Astrocyte (in vitro differentiated cells and primary cell): ENCODE measurements around the gene TEX19. TPM values are rescaled to one million over a fixed set of nuclear protein-coding genes. Genes with fewer than 3 reads are reported as not detected.

Experiments used
- DNase-seq: peaks from one replicate; pipeline ENCODE4 v3.0.0-alpha.2; 2010; ENCODE audit warnings: low read depth
- FAIRE-seq: peaks from 2 replicates; lab custom pipeline; 2011; peaks lifted over from hg19 to GRCh38; lab: Jason Lieb, UNC
- H2AFZ ChIP-seq: 2 replicates; pipeline ENCODE4 v1.6.0; 2012; ENCODE audit warnings: low read depth, low read length, inconsistent platforms
- H3K27ac ChIP-seq: 2 replicates; pipeline ENCODE4 v1.5.1; 2011; ENCODE audit warnings: low read depth, low read length, inconsistent platforms
- H3K27me3 ChIP-seq: 2 replicates; pipeline ENCODE4 v1.6.0; 2011; ENCODE audit warnings: low read length, inconsistent platforms; ENCODE audit not compliant: insufficient read depth
- H3K36me3 ChIP-seq: 2 replicates; pipeline ENCODE4 v1.5.1; 2011; ENCODE audit warnings: low read length, inconsistent platforms; ENCODE audit not compliant: insufficient read depth
- H3K4me1 ChIP-seq: 2 replicates; pipeline ENCODE4 v1.5.1; 2011; ENCODE audit warnings: low read length, inconsistent platforms; ENCODE audit not compliant: insufficient read depth
- H3K4me2 ChIP-seq: 2 replicates; pipeline ENCODE4 v1.6.0; 2012; ENCODE audit warnings: low read length, inconsistent platforms
- H3K4me3 ChIP-seq: 2 replicates; pipeline ENCODE4 v1.5.1; 2011; ENCODE audit warnings: low read depth, mild to moderate bottlenecking, low read length, inconsistent platforms; ENCODE audit not compliant: insufficient read depth
- H3K79me2 ChIP-seq: 2 replicates; pipeline ENCODE4 v1.6.0; 2012; ENCODE audit warnings: mild to moderate bottlenecking, low read length, inconsistent platforms; ENCODE audit not compliant: insufficient read depth
- H3K9ac ChIP-seq: 2 replicates; pipeline ENCODE4 v1.6.0; 2012; ENCODE audit warnings: mild to moderate bottlenecking, low read length, inconsistent platforms
- H3K9me3 ChIP-seq: 2 replicates; pipeline ENCODE4 v1.5.1; 2012; ENCODE audit warnings: low read depth, mild to moderate bottlenecking, low read length, inconsistent platforms; ENCODE audit not compliant: insufficient read depth
- H4K20me1 ChIP-seq: 2 replicates; pipeline ENCODE4 v1.6.0; 2012; ENCODE audit warnings: low read length, inconsistent platforms; ENCODE audit not compliant: insufficient read depth
- H3K27ac Mint-ChIP-seq: one replicate; pipeline ENCODE4 v1.8.0; 2021; ENCODE audit warnings: mild to moderate bottlenecking, mixed read lengths; ENCODE audit not compliant: unreplicated experiment
- H3K27me3 Mint-ChIP-seq: one replicate; pipeline ENCODE4 v1.8.0; 2021; ENCODE audit warnings: low read depth, mixed read lengths; ENCODE audit not compliant: unreplicated experiment
- H3K36me3 Mint-ChIP-seq: one replicate; pipeline ENCODE4 v1.8.0; 2021; ENCODE audit warnings: low read depth, mixed read lengths; ENCODE audit not compliant: unreplicated experiment
- H3K4me1 Mint-ChIP-seq: one replicate; pipeline ENCODE4 v1.8.0; 2021; ENCODE audit warnings: low read depth, mixed read lengths; ENCODE audit not compliant: unreplicated experiment
- H3K4me3 Mint-ChIP-seq: one replicate; pipeline ENCODE4 v1.8.0; 2021; ENCODE audit warnings: mild to moderate bottlenecking, moderate library complexity, mixed read lengths; ENCODE audit not compliant: unreplicated experiment
- H3K9me3 Mint-ChIP-seq: one replicate; pipeline ENCODE4 v1.8.0; 2021; ENCODE audit warnings: mild to moderate bottlenecking, mixed read lengths; ENCODE audit not compliant: unreplicated experiment
- CTCF ChIP-seq: IDR thresholded peaks from 2 replicates; pipeline ENCODE4 v1.5.1; 2011; ENCODE audit warnings: low read depth, mild to moderate bottlenecking, inconsistent platforms, low read length, moderate library complexity; ENCODE audit not compliant: insufficient read depth
- EZH2 ChIP-seq: IDR thresholded peaks from 2 replicates; pipeline ENCODE4 v1.6.1; 2012; ENCODE audit warnings: mild to moderate bottlenecking, low read length, inconsistent platforms; ENCODE audit not compliant: insufficient read depth
- total RNA-seq: library from RNA; stranded (reverse); gene quantifications from 2 replicates; pipeline ENCODE4 v1.2.1, GENCODE V29; 2021

Gene TEX19
- total RNA-seq, 1 donor from 2014 or later, result not detected

GRCh38 chr17:82322526-82323453 lies 36.3 kb upstream of the TEX19 start:
- no peaks in the 10 kb centered on the region for H3K36me3 Mint-ChIP-seq
- Histone ChIP-seq H4K20me1 (no peaks in the 10 kb centered on the region), H3K36me3 (no peaks in the 10 kb centered on the region), H2AFZ (no peak overlapping the region), H3K4me2 (no peak overlapping the region), H3K4me3 (no peak overlapping the region), H3K27ac (no peak overlapping the region), H3K4me1 (no peaks in the 10 kb centered on the region), H3K79me2 (no peaks in the 10 kb centered on the region), H3K27me3 (peaks cover 11% of the 10 kb centered on the region), H3K9me3 (peaks cover 10% of the 10 kb centered on the region), H3K9ac (no peak overlapping the region)
- peaks cover 4% of the 10 kb centered on the region for H3K4me1 Mint-ChIP-seq
- peaks cover 19% of the 10 kb centered on the region for H3K27me3 Mint-ChIP-seq
- no peak for TF ChIP-seq EZH2
- TF ChIP-seq CTCF, result no peak
- H3K27ac Mint-ChIP-seq, result no peak overlapping the region
- H3K4me3 Mint-ChIP-seq, result no peak overlapping the region
- H3K9me3 Mint-ChIP-seq, result no peaks in the 10 kb centered on the region
- FAIRE-seq (no peak), DNase-seq (no peak)

GRCh38 chr17:82323514-82324234 lies 35.4 kb upstream of the TEX19 start:
- Histone ChIP-seq H3K36me3 (no peaks in the 10 kb centered on the region), H3K4me2 (no peak overlapping the region), H3K4me3 (no peak overlapping the region), H3K27ac (no peak overlapping the region), H2AFZ (no peak overlapping the region), H3K4me1 (peaks cover 5% of the 10 kb centered on the region), H3K79me2 (no peaks in the 10 kb centered on the region), H3K9me3 (peaks cover 9% of the 10 kb centered on the region), H4K20me1 (no peaks in the 10 kb centered on the region), H3K9ac (no peak overlapping the region), H3K27me3 (peaks cover 17% of the 10 kb centered on the region)
- H3K9me3 Mint-ChIP-seq, result no peaks in the 10 kb centered on the region
- H3K27me3 Mint-ChIP-seq, result peaks cover 21% of the 10 kb centered on the region
- DNase-seq (no peak), FAIRE-seq (no peak)
- H3K27ac Mint-ChIP-seq, result no peak overlapping the region
- H3K4me3 Mint-ChIP-seq, result no peak overlapping the region
- TF ChIP-seq EZH2 (no peak), CTCF (no peak)
- peaks cover 4% of the 10 kb centered on the region for H3K4me1 Mint-ChIP-seq
- H3K36me3 Mint-ChIP-seq, result no peaks in the 10 kb centered on the region
